ENCODE results near the gene ANKRD33.

Gene ANKRD33

DNA sequence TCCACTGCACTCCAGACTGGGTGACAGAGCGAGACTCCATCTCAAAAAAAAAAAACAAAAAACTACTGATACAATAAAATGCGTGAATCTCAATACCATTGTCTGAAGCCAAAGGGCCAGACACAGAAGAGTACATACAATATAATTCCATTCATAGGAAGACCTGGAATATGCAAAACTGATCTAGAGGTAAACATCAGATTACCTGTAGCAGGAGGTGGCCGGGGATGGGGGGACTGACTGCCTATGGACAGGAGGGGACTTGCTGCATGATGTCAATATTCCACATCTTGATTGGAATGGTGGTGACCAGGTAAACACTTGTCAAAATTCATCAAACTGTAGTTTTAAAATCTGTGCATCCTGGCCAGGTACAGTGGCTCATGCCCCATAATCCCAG is 26.9 kb upstream of the ANKRD33 start:
- DNase-seq (ENCODE audit: low spot score) = no peak

DNA sequence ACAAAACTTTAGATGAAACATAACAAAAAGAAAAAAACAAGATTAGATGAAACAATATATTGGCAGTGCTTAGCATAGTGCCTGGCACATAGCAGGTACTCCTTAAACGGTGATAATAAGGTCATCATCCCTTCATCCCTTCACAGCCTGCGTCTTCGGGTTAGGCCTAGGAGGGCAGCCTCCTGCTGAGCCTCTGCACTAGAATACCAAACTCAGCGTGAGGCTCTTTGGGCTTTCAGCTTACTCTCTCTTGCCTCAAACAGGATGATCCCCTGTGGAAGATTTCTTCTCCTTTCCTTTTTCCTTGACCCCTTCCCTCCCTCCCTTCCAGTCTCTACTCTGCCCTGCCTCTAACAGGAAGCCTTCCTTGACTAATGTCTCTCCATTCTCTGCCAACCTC is 25.0 kb upstream of the ANKRD33 start:
- no peak for DNase-seq (ENCODE audit: low spot score)

GRCh38 chr12:51863363-51863932 is 24.5 kb upstream of the ANKRD33 start:
- DNase-seq (ENCODE audit: low spot score) = peak; percentile 62

DNA sequence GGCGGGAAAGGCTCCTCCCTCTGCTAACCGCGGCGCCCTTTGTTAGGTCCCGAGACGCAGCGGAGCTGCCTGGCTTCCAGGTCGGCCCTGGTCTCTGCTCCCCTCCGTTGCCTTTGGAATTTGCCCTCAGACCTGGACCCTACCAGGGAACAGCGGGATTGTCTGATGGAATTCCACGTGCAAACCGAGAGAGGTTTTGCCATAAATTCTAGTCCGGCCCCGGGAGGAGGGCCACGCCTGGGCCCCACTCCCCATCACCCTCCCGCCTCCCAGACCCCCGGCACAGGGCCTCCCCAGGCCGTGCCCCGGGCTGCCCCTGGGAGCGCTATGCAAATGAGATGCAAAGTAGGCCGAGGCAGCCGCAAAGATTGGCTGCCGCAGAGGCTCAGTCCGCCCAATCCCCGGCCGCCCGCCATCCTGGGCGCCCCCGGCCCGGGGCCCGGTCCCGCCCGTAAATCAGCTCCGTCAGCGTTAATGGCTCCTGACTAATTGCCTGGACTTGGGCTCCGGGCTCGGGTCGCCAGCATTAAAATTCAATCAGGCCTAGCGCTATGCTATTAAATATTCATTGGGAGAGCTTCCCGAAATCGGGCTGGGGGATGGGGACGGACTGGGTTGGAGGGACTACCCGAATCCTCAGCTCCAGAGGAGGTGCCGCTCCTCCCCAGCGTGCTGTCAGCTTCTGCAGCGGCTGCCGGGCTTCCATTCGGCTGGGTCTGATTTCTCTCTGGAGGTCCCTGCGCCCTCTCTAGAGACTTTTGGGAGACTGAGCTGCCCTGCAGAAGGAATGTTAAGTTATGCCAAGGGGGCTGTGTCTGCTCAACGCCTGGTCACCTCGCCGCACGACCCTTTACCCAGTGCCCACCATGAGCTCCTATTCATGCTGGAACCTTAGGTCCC is 23.7 kb upstream of the ANKRD33 start:
- DNase-seq (ENCODE audit: low spot score) = peak; percentile 92

- peak; percentile 83 for DNase-seq (ENCODE audit: low spot score)
Measured at GRCh38 chr12:51864833-51865670, 22.9 kb upstream of the ANKRD33 start.

DNA sequence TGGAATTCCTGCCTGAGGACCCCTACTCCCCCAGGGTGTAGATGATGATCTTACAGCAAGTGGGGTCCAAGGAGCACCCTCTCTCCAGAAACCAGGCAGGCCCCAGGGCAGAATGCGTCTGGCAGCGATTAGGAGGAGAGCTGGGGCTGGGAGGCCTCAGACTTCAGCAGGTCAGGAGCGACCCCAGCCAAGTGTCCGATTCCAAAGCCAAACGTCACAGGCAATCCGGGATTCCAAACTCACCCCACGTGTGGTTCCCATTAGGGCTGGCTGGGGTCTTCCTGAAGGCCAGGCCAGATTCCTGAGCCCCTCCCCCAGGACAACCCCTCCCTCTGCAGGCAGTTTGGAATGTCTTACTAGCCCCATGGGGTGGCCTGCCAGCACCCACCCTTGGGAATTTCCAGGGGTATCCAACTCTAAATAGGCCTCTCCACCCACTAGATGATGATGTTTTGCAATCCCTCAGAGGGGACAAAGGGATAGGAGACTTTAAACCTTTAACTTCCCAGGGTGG is 22.1 kb upstream of the ANKRD33 start:
- no peak for DNase-seq (ENCODE audit: low spot score)

- no peak for DNase-seq (ENCODE audit: low spot score)
Measured at GRCh38 chr12:51866324-51866723, 21.6 kb upstream of the ANKRD33 start.

DNA sequence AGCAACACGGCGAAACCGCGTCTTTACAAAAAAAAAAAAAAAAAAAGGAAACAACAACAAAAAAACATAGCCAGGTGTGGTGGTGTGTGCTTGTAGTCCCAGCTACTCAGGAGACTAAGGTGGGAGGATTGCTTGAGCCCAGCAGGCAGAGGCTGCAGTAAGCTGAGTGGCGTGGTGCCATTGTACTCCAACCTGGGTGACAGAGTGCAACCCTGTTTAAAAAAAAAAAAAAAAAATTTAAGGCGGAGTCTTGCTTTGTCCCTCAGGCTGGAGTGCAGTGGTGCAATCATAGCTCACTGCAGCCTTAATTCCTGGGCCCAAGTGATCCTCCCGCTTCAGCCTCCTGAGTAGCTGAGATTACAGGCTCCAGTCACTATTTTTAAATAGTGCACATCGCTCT is 21.1 kb upstream of the ANKRD33 start:
- no peak for DNase-seq (ENCODE audit: low spot score)

DNA sequence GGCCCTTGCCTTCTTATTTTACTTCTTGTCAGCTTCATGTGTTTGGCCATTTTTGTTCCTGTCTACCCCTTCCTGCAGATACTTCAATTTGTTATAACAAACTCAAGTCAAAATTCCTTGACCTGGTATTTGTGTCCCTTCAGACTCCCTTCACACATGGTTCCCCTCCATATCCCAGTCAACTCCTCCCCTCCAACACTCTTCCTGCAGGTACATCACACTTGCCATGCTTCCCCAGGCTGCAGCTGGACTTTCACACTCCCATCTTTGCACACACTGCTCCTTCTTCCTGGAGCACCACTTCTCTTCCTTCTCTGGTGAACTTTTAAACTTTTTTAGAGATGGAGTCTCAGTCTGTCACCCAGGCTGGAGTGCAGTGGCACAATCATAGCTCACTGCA is 20.5 kb upstream of the ANKRD33 start:
- DNase-seq (ENCODE audit: low spot score) = no peak

GRCh38 chr12:51867796-51868428 is 20.0 kb upstream of the ANKRD33 start:
- DNase-seq (ENCODE audit: low spot score) = no peak

DNA sequence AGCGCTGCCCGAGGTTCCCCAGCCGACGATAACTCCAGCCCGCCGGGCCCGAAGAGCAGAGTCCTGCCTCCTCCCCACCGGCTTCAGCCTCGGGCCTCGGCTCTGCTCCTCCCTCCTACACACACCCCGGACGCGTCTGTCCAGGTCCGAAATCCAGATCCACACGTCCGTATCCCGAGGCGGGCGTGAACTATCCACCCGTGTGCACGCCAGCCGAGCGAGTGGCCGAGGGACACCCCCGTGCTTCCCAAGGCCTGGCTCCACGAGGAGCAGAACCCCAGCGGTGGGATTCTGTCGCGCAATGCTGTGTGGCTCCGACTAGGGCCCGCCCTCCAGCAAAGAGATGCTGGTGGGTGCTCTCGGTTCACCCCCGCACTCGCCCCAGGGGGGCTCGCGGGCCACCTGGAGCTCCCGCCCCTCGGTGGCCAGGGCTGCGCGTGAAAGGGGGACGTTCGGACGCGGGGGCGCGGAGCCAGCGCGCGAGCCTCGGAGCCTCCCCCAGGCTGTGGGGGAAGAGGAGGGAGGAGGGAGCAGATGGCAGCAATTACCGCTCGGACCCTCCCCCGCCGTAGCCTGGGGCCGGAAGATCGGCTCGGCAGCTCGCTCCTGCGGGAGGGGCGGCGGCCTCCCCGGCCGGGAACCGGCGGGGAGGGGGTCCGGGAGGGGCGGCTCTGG is 18.9 kb upstream of the ANKRD33 start:
- DNase-seq (ENCODE audit: low spot score) = peak; percentile 58

- DNase-seq (ENCODE audit: low spot score) = no peak
Measured at GRCh38 chr12:51869496-51869865, 18.4 kb upstream of the ANKRD33 start.

- no peak for DNase-seq (ENCODE audit: low spot score)
Measured at GRCh38 chr12:51869931-51870330, 18.0 kb upstream of the ANKRD33 start.

DNA sequence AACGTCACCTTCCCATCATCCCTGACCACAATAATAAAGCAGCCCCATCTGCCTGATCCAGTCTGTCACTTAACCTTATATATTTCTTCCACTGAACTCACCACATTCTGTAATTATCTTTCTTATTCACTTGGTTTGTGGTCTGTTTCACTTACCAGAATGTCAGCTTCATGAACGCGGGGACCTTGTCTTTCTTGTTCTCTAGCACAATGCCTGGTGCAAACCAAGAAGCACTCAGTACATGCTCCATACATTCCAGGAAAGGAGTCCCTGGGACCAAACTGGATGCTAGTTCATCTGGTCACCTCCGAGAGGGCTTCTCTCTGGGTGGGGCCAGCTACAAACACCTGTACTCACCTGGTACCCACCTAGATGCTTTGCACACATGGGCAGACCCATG is 17.4 kb upstream of the ANKRD33 start:
- DNase-seq (ENCODE audit: low spot score) = no peak

DNA sequence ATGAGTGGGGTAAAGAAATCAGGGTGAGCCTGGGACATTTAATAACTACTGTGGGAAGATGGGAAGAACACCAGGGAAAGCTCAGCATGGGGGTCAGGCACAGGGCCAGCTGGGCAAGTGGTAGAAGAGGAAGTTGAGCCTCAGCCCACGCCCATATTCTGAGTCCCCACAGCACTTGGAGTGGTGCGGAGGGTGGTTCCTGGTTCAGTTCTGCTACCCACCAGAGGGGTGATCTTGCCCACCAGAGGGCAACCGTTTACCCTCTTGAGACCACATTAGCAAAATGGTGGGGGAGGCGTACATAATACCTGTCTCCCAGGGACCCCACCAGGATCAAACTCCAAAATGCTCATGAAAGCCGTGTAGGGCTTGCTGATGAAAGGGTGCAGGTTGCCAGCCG is 16.8 kb upstream of the ANKRD33 start:
- no peak for DNase-seq (ENCODE audit: low spot score)

DNA sequence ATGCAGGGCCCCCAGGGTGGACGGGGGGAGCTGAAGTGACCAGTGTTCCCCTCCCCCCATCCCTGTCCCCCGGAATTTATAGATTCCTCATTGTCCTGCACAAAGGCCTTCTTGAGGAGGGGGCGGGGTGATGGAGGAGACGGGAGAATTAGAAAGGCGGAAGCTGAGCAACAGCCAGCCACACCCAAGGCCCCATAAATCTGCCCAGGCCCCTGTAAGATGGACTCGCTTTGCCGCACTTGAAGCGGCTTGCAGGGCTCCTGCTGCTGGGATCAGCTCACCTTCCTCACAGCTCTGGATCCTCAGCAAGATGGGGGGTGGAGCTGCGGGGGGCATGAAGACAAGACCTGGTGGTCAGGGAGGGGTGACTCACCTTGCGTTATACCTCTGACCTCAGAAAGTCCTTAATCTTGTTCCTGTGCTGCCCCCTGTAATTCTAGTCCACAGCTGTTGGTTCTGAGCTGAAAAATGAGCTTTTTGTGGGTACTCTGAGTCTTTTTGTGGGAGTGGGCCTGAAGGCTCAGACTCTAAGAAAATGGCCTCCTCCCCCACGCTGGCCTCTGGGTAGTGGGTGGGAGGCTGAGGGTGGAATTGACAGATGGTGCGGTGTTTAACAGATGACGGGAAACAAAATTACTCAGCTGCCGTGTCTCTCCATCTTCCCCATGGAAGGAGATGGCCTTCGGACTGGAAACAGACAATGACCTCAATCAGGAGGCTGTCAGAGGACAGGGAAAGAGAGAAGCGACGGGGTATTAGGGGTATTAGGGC is 15.8 kb upstream of the ANKRD33 start:
- DNase-seq (ENCODE audit: low spot score) = no peak

DNA sequence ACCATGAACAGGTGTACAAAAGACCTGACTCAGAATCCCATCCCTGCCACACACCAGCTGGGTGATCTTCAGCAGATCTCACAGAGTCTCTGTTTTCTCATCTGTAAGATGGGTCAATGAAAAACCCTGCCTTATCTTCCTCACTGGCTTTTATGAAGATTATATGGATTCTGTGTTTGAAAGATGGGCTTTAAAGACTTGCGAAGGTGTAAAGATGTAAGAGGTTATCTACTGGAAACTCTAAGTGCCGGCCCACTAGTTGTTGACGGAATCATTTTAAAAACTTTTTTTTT is 15.3 kb upstream of the ANKRD33 start:
- no peak for DNase-seq (ENCODE audit: low spot score)

DNA sequence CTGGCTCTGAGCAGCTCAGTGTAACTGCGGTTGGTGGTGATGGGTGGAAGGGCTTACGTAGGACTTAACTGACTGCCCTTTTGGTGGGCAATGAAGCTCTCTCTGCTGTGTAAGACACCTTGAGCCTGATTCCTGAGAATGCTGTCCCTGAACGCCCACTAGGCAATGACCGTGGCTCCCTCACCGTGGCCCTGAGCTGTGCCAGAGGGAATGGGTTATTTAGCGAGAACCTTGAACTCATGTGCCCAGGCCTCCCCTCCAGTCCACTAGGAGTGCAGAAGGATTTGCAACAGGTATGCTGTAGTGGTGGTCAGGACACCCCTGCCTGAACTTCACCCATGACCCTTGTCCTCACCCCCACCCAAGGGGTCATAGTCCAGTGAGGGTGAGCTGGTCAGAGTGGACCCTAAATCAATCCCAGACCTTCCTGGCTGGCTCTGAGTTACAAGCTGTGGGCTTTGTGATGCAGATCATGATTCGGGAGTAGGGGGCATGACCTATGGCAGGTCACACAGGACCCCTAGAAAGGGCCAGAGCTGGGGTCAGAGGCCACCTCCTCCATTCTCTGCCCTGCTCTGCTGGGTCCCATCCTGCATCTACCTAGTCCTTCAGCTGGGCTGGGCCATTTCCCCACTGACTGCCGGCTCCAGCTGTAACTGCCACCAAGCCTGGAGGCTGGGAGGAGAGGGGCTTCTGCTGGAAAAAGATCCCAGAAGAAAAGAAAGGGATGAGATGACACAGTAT is 14.5 kb upstream of the ANKRD33 start:
- no peak for DNase-seq (ENCODE audit: low spot score)

DNA sequence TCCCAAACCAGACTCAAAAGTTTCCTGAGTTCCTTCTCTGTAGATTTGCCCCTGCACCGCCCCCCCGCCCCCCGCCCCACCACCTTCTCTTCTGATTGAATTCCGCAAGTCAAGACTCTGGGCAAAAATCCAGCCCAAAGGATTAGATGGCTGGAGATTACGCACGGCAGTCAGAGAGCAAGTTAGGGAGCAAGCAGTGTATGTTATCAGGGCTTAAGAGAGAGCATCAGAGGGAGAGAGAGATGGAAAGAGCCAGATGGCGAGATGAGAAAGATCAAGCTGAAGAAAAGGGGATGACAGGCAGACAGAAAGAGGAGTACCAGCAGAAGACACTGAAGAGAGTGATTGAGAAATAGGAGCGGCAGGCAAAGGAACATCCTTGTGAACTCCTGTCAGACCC is 13.9 kb upstream of the ANKRD33 start:
- peak; percentile 63 for DNase-seq (ENCODE audit: low spot score)

DNA sequence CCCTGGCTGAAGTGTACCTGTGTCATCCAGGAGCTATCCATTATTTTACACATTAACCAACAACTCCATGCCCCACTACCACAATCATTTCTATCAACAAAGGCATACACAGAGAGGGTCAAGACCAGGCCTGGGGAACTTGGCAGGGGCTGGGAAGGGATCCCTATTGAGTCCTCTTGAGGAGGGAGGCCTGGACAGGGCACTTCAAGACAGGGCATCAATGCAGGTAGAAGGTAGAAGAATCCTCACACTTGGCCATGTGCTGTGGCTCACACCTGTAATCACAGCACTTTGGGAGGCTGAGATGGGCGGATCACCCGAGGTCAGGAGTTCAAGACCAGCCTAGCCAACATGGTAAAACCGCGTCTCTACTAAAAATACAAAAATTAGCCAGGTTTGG is 13.4 kb upstream of the ANKRD33 start:
- DNase-seq (ENCODE audit: low spot score) = no peak

All from SK-N-DZ (cell line).